Fibroblast of the aortic adventitia (primary cell): ENCODE data around the gene PDGFRB. TPM values are rescaled to one million over a fixed set of nuclear protein-coding genes. Genes with fewer than 3 reads are reported as not detected.

Experiments used
- DNase-seq: peaks from one replicate; pipeline ENCODE4 v3.0.0-alpha.2; 2010; ENCODE audit warnings: low read depth
- H3K4me3 ChIP-seq: 2 replicates; pipeline ENCODE4 v1.5.1; 2011; ENCODE audit warnings: low read depth, mild to moderate bottlenecking, control low read depth, low read length, moderate library complexity
- total RNA-seq: library from RNA; depleted of rRNA; stranded (reverse); fragments of >200 nt; gene quantifications from 2 replicates; pipeline ENCODE4 v1.2.3, GENCODE V29; 2012; ENCODE audit warnings: low replicate concordance
- TF ChIP-seq, protein P1 (sequence below): IDR thresholded peaks from 2 replicates; pipeline ENCODE4 v1.5.1; 2011; ENCODE audit warnings: mild to moderate bottlenecking, low read length, control low read depth, inconsistent platforms; ENCODE audit not compliant: insufficient read depth

The PDGFRB gene
- total RNA-seq, 1 donor: 111 TPM

DNA sequence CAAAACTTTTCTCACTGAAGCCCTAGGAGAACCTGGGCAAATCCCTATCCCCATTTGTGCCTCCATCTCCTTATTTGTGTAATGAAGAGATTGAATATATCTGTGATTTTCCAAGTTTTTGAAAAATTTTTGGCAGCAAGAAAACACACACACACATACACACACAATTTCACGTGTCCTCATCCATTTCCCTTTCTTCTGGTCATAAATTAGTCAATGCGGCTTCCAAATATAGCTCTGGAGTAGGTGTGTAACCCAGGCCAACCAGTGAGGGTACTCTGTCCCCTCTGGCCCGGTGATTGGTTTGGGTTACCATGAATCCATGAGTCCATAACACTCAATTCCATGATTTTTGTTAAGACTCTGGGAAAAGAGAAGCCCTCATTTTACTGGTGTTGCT lies 82.0 kb downstream of the PDGFRB start:
- H3K4me3 ChIP-seq: no peak overlapping the region
- no peak for DNase-seq
- TF ChIP-seq, protein P1, sequence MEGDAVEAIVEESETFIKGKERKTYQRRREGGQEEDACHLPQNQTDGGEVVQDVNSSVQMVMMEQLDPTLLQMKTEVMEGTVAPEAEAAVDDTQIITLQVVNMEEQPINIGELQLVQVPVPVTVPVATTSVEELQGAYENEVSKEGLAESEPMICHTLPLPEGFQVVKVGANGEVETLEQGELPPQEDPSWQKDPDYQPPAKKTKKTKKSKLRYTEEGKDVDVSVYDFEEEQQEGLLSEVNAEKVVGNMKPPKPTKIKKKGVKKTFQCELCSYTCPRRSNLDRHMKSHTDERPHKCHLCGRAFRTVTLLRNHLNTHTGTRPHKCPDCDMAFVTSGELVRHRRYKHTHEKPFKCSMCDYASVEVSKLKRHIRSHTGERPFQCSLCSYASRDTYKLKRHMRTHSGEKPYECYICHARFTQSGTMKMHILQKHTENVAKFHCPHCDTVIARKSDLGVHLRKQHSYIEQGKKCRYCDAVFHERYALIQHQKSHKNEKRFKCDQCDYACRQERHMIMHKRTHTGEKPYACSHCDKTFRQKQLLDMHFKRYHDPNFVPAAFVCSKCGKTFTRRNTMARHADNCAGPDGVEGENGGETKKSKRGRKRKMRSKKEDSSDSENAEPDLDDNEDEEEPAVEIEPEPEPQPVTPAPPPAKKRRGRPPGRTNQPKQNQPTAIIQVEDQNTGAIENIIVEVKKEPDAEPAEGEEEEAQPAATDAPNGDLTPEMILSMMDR: no peak

DNA sequence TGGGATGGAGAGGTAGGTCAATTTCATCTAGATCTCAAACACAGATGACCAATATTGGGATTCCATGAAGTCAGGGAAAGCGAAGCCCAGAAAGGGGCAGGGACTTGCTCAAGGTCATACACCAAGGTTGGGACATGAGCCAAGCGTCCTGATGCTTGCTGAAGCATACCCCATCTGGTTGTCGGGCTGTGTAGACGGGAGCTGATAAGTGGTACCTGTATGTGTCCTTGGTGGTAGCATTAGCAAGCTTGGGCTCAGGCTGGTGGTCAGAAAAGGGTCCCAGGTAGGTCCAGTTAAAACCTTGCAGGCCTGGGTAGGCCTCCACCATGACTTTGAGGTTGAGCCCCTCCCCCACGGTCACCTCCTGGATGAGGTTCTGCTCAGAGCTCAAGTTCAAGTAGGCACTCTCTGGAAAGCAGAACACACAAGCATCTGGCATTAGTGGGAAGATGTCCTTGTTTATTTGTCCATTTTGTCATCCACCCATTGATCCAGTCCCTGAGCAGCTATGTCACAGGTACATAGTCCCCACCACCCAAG lies 82.5 kb downstream of the PDGFRB start:
- no peak overlapping the region for H3K4me3 ChIP-seq
- no peak for DNase-seq
- TF ChIP-seq, protein P1: no peak

DNA sequence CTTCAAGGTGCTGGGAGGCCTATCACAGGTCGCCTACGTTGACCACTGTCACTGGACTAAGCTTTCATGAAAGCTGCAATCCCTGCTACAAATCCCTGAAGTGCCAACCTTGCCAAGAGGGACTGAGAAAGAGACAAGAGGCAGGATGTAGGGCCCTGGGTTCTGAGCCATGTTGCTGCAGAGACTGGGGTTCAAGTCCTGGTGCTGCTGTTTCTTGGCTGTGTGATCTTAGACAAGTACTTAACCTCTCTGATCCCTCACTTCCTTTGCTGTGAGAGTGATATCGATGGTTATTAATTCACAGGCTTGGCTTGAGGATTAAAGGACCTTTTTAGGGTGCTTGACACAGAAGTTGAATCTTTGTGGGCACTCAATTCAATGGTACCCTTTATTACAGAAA lies 84.8 kb downstream of the PDGFRB start:
- no peak for DNase-seq
- TF ChIP-seq, protein P1: no peak
- no peak overlapping the region for H3K4me3 ChIP-seq

DNA sequence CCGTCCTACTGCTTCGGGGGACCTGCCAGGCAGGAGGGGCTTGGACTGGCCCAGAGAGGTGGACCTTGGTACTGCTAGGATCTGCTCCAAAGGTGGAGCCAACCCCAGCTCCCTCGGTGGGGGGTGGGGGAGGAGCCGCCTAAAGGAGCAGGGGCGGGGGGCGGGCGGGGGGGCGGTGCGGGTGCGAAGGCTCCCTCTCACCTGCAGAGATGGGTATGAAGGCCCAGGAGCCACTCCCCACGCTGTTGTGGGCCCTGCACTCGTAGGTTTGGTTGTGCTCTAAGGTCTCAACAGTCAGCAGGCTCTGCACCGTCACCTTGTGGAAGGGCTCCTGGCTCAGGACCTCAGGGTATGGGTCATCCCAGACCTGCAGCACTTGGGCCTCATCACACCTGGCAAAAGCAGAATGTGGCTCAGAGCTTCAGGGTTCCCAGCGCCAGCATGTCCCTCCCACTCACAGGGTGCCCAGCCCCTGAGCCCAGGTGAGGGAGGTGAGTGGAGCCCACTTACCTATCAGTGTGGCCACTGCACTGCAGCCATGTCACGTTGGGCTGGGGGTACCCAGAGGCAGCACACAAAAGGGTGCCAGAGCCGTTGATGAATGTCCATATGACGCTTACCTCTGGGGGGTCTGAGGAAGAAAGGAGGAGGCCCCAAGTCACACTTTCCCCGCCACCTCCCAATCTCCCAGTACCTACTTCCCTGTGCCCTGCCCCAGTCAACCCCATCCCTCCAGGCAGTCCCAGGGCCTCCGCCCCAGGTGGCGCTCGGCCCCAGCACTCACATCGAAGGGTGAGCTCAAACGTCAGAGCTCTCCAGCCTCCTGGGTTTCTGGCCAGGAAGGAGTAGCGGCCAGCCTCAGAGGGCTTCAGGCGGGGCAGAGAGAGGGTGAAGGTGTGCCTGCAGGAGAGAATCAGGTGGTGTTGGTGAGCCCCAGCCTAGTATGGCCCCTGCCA lies 85.7 kb downstream of the PDGFRB start:
- TF ChIP-seq, protein P1: no peak
- no peak overlapping the region for H3K4me3 ChIP-seq
- DNase-seq: no peak

DNA sequence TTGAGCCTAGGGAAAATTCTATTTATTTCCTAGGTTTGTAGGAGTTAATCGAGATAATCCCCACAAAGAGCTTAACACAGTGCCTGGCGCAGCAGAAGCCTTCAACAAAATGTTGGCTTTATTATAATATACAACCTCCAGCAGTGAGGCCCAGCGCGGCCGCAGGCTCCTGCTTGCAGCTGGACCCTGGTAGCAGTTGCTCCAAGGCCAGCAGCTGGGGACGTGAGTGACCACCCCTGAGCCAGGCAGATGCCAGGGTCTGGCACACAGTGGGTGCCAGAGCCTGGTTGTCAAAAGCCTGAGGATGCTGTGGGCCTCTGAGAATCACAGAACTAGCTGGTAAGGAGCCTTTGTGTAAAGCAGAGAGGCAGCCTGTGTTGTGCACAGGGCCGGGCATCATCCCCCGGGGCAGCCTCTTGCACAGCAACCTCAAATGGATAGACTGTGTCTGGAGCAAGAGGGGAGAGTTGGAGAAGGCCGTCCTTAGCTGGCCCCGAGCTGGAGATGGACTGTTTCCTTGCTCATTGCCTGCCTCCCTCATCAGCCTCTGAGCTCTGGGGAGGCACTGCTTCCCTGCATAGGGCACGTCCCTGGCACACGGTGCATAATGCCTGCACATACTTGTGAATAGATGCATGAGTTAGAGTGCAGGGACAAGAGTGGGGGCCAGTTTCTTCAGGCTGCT lies 86.5 kb downstream of the PDGFRB start:
- H3K4me3 ChIP-seq: no peak overlapping the region
- TF ChIP-seq, protein P1: no peak
- no peak for DNase-seq

DNA sequence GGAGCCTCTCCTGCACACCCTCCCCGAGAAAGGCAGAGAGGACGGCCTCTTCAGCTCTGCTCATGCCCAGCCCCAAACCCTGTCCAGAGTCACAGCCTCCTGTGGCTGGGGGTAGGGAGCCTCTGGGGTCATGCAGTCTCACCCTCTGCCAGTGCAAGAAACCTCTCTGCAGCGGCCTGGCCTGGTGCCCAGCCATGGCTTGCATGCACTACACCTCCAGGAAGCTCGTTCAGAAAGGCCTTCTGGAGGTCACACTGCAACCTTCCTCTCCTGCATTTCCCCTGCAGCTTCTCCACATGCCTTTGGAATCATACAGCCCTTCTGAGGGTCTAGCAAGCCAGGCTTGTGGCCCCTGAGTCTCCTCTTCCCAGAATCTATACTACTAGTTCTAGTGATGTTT lies 87.2 kb downstream of the PDGFRB start:
- DNase-seq: no peak
- H3K4me3 ChIP-seq: no peak overlapping the region
- TF ChIP-seq, protein P1: no peak
